Measurements from ENCODE around the gene ZNF362. TPM values are rescaled to one million over a fixed set of nuclear protein-coding genes. Genes with fewer than 3 reads are reported as not detected.
A peak's percentile ranks its signal among the peaks of the same experiment; 100 is the strongest.

Gene ZNF362
- total and polyA plus RNA-seq, 5 donors from 2014 or later, result 12.2 to 21.7 (median 15.2) TPM

- ATAC-seq (ENCODE audit: low read depth in 2 of 2) (no peak), DNase-seq (no peak)
- Histone ChIP-seq H3K4me3 (ENCODE audit: low read depth, low read length) (no peak overlapping the region), H3K9me3 (ENCODE audit: control insufficient read depth in 2 of 2, low read length in 2 of 2) (no peaks in the 10 kb centered on the region), H3K27me3 (ENCODE audit: control insufficient read depth, insufficient read depth, low read length) (no peaks in the 10 kb centered on the region), H3K27ac (ENCODE audit: insufficient read depth, low read length, poor library complexity, severe bottlenecking) (no peak overlapping the region), H3K36me3 (ENCODE audit: control insufficient read depth, insufficient read depth, low read length) (peaks cover 16% of the 10 kb centered on the region), H3K4me1 (ENCODE audit: control insufficient read depth, insufficient read depth, low read length, poor library complexity, severe bottlenecking) (peaks cover 7% of the 10 kb centered on the region)
- Mint-ChIP-seq H3K36me3 (peaks cover 28% of the 10 kb centered on the region), H3K27me3 (no peaks in the 10 kb centered on the region), H3K4me3 (peak overlapping the region in 1 of 4 donors; percentile 2), H3K9me3 (peaks cover 0 to 2% (median 0%) of the 10 kb centered on the region in 7 donors), H3K4me1 (peaks cover 0 to 17% (median 7%) of the 10 kb centered on the region in 4 donors), H3K27ac (no peak overlapping the region)
These were observed 38.0 kb downstream of the ZNF362 start for GRCh38 chr1:33294071-33295010.

DNA sequence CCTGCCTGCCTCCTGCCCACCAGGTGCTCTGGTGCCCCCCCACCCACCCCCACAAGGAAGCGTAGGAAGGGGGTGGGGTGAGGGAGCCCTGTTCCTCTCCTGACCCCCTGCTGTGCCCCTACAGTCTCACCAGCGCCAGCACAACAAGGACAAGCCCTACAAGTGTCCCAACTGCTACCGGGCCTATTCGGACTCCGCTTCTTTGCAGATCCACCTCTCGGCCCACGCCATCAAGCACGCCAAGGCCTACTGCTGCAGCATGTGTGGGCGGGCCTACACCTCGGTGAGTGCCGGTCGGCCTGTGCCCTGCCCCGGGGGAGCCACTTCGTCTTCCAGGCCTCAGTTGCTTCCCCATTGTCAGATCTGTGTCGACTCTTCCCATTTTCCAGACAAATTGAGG is 38.7 kb downstream of the ZNF362 start:
- Histone ChIP-seq H3K27ac (ENCODE audit: insufficient read depth, low read length, poor library complexity, severe bottlenecking) (no peak overlapping the region), H3K9me3 (ENCODE audit: control insufficient read depth in 2 of 2, low read length in 2 of 2) (no peaks in the 10 kb centered on the region), H3K27me3 (ENCODE audit: control insufficient read depth, insufficient read depth, low read length) (no peaks in the 10 kb centered on the region), H3K4me3 (ENCODE audit: low read depth, low read length) (no peak overlapping the region), H3K36me3 (ENCODE audit: control insufficient read depth, insufficient read depth, low read length) (peaks cover 12% of the 10 kb centered on the region), H3K4me1 (ENCODE audit: control insufficient read depth, insufficient read depth, low read length, poor library complexity, severe bottlenecking) (peaks cover 7% of the 10 kb centered on the region)
- ATAC-seq (ENCODE audit: low read depth in 2 of 2), result no peak
- Mint-ChIP-seq H3K27me3 (no peaks in the 10 kb centered on the region), H3K36me3 (peaks cover 22% of the 10 kb centered on the region), H3K9me3 (peaks cover 0 to 2% (median 0%) of the 10 kb centered on the region in 7 donors), H3K4me1 (peaks cover 0 to 17% (median 7%) of the 10 kb centered on the region in 4 donors), H3K27ac (peak overlapping the region in 1 of 3 donors; percentile 32), H3K4me3 (no peak overlapping the region)
- DNase-seq, result no peak

DNA sequence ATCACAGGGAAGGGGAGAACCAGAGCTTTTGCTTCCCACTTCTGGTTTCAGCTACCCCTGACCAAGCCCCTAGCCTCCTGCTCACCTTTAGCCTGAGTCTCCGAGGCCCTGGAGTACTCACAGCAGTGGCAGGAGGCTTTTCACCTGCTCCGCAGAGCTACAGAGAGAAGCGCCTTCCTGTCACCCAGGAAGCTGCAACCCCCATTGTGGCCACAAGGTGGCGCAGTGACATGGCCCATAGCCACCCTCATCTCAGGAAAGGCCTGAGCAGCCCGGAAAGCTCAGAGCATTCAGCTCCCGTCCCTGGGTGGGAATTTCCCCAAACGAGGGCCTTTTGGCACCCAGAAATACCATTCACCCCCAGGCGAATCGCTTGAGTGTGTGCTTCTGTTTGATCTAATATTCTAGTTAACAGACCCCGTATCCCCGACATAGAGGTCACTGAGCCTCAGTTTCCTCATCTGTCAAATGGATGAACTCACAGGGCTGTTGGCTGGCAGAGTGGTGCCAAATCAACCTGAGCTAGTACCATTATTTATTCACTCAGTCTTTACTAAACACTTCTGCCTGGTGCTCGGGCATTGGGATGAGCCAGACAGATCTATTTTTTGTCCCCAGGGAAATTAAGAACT is 39.3 kb downstream of the ZNF362 start:
- no peak overlapping the region for H3K4me3 Mint-ChIP-seq
- no peaks in the 10 kb centered on the region for H3K27me3 Mint-ChIP-seq
- H3K4me1 ChIP-seq (ENCODE audit: control insufficient read depth, insufficient read depth, low read length, poor library complexity, severe bottlenecking), result peaks cover 7% of the 10 kb centered on the region
- DNase-seq (peak; percentile 69 to 83 (median 81)), ATAC-seq (ENCODE audit: low read depth in 2 of 2) (peak; percentile 89)
- no peaks in the 10 kb centered on the region for H3K9me3 ChIP-seq (ENCODE audit: control insufficient read depth in 2 of 2, low read length in 2 of 2)
- H3K4me3 ChIP-seq (ENCODE audit: low read depth, low read length), result no peak overlapping the region
- H3K36me3 ChIP-seq (ENCODE audit: control insufficient read depth, insufficient read depth, low read length), result peaks cover 12% of the 10 kb centered on the region
- H3K27ac ChIP-seq (ENCODE audit: insufficient read depth, low read length, poor library complexity, severe bottlenecking), result no peak overlapping the region
- peaks cover 26% of the 10 kb centered on the region for H3K36me3 Mint-ChIP-seq
- H3K9me3 Mint-ChIP-seq, result peaks cover 0 to 2% (median 0%) of the 10 kb centered on the region in 7 donors
- no peaks in the 10 kb centered on the region for H3K27me3 ChIP-seq (ENCODE audit: control insufficient read depth, insufficient read depth, low read length)
- H3K27ac Mint-ChIP-seq, result peak overlapping the region in 1 of 3 donors; percentile 32
- peaks cover 0 to 22% (median 7%) of the 10 kb centered on the region in 4 donors for H3K4me1 Mint-ChIP-seq

DNA sequence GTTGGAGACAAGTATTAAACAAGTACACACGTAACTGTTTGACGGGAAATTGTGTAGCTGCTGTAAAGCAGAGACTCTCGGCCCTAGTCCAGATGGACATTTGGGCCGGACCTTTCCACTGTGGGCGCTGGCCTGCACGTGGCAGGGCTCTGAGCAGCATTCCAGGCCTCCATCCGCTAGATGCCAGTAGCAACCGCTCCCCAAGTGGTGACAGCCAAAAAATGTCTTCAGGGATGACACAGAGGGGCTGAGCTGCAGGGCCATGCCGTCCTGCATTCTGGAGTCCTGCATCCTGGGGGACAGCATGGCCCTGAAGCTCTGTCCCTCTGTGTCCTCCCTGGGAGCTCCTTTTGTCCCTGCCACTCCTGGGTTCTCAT is 39.8 kb downstream of the ZNF362 start:
- Mint-ChIP-seq H3K9me3 (peaks cover 0 to 2% (median 0%) of the 10 kb centered on the region in 7 donors), H3K27ac (no peak overlapping the region), H3K4me1 (peaks cover 0 to 22% (median 7%) of the 10 kb centered on the region in 4 donors), H3K4me3 (no peak overlapping the region), H3K27me3 (no peaks in the 10 kb centered on the region), H3K36me3 (peaks cover 26% of the 10 kb centered on the region)
- Histone ChIP-seq H3K4me1 (ENCODE audit: control insufficient read depth, insufficient read depth, low read length, poor library complexity, severe bottlenecking) (peaks cover 7% of the 10 kb centered on the region), H3K27me3 (ENCODE audit: control insufficient read depth, insufficient read depth, low read length) (no peaks in the 10 kb centered on the region), H3K27ac (ENCODE audit: insufficient read depth, low read length, poor library complexity, severe bottlenecking) (no peak overlapping the region), H3K9me3 (ENCODE audit: control insufficient read depth in 2 of 2, low read length in 2 of 2) (no peaks in the 10 kb centered on the region), H3K36me3 (ENCODE audit: control insufficient read depth, insufficient read depth, low read length) (peaks cover 12% of the 10 kb centered on the region), H3K4me3 (ENCODE audit: low read depth, low read length) (no peak overlapping the region)
- DNase-seq (no peak), ATAC-seq (ENCODE audit: low read depth in 2 of 2) (no peak)

DNA sequence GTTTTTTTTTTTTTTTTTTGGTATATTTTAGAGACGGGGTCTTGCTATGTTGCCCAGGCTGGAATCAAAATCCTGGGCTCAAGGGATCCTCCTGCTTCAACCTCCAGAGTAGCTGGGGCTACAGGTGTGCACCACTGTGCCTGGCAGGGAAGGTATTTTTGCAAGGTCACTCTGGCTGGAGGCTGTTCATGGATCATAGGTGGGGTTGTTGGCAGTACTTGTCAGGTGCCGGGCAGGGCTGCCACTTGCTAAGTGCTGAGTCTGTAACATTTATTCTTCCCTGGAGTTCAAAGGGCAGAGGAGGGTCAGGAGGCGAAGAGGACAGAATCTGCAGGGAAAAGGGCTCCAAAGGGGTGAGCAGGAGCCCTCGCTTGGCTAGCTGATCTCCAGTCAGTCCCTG is 40.5 kb downstream of the ZNF362 start:
- ATAC-seq (ENCODE audit: low read depth in 2 of 2) (no peak), DNase-seq (no peak)
- Mint-ChIP-seq H3K4me1 (peaks cover 0 to 28% (median 9%) of the 10 kb centered on the region in 4 donors), H3K4me3 (no peak overlapping the region), H3K27me3 (no peaks in the 10 kb centered on the region), H3K36me3 (peaks cover 26% of the 10 kb centered on the region), H3K27ac (no peak overlapping the region), H3K9me3 (peaks cover 0 to 2% (median 0%) of the 10 kb centered on the region in 7 donors)
- Histone ChIP-seq H3K4me3 (ENCODE audit: low read depth, low read length) (no peak overlapping the region), H3K4me1 (ENCODE audit: control insufficient read depth, insufficient read depth, low read length, poor library complexity, severe bottlenecking) (peaks cover 7% of the 10 kb centered on the region), H3K36me3 (ENCODE audit: control insufficient read depth, insufficient read depth, low read length) (peaks cover 12% of the 10 kb centered on the region), H3K27ac (ENCODE audit: insufficient read depth, low read length, poor library complexity, severe bottlenecking) (no peak overlapping the region), H3K9me3 (ENCODE audit: control insufficient read depth in 2 of 2, low read length in 2 of 2) (no peaks in the 10 kb centered on the region), H3K27me3 (ENCODE audit: control insufficient read depth, insufficient read depth, low read length) (no peaks in the 10 kb centered on the region)

- H3K4me3 ChIP-seq (ENCODE audit: low read depth, low read length), result no peak overlapping the region
- H3K9me3 Mint-ChIP-seq, result peaks cover 0 to 2% (median 0%) of the 10 kb centered on the region in 7 donors
- H3K4me3 Mint-ChIP-seq, result no peak overlapping the region
- peaks cover 14% of the 10 kb centered on the region for H3K4me1 ChIP-seq (ENCODE audit: control insufficient read depth, insufficient read depth, low read length, poor library complexity, severe bottlenecking)
- peak overlapping the region in 1 of 3 donors; percentile 48 for H3K27ac Mint-ChIP-seq
- DNase-seq (no peak), ATAC-seq (ENCODE audit: low read depth in 2 of 2) (no peak)
- no peaks in the 10 kb centered on the region for H3K9me3 ChIP-seq (ENCODE audit: control insufficient read depth in 2 of 2, low read length in 2 of 2)
- H3K27me3 ChIP-seq (ENCODE audit: control insufficient read depth, insufficient read depth, low read length), result no peaks in the 10 kb centered on the region
- peaks cover 22% of the 10 kb centered on the region for H3K36me3 Mint-ChIP-seq
- H3K27ac ChIP-seq (ENCODE audit: insufficient read depth, low read length, poor library complexity, severe bottlenecking), result no peak overlapping the region
- peaks cover 9% of the 10 kb centered on the region for H3K36me3 ChIP-seq (ENCODE audit: control insufficient read depth, insufficient read depth, low read length)
- H3K27me3 Mint-ChIP-seq, result no peaks in the 10 kb centered on the region
- H3K4me1 Mint-ChIP-seq, result peaks cover 0 to 40% (median 18%) of the 10 kb centered on the region in 4 donors
These were observed 41.8 kb downstream of the ZNF362 start for GRCh38 chr1:33297911-33298622.

GRCh38 chr1:33298623-33299277 is 42.5 kb downstream of the ZNF362 start:
- no peak overlapping the region for H3K4me3 Mint-ChIP-seq
- no peaks in the 10 kb centered on the region for H3K27me3 ChIP-seq (ENCODE audit: control insufficient read depth, insufficient read depth, low read length)
- ATAC-seq (ENCODE audit: low read depth in 2 of 2) (peak in 1 of 2 donors; percentile 30), DNase-seq (peak; percentile 28 to 63 (median 31))
- H3K36me3 ChIP-seq (ENCODE audit: control insufficient read depth, insufficient read depth, low read length), result peaks cover 9% of the 10 kb centered on the region
- peaks cover 0 to 2% (median 0%) of the 10 kb centered on the region in 7 donors for H3K9me3 Mint-ChIP-seq
- H3K27me3 Mint-ChIP-seq, result no peaks in the 10 kb centered on the region
- peaks cover 21% of the 10 kb centered on the region for H3K36me3 Mint-ChIP-seq
- no peak overlapping the region for H3K27ac ChIP-seq (ENCODE audit: insufficient read depth, low read length, poor library complexity, severe bottlenecking)
- no peak overlapping the region for H3K4me3 ChIP-seq (ENCODE audit: low read depth, low read length)
- H3K27ac Mint-ChIP-seq, result no peak overlapping the region
- H3K4me1 Mint-ChIP-seq, result peaks cover 0 to 43% (median 20%) of the 10 kb centered on the region in 4 donors
- no peaks in the 10 kb centered on the region for H3K9me3 ChIP-seq (ENCODE audit: control insufficient read depth in 2 of 2, low read length in 2 of 2)
- H3K4me1 ChIP-seq (ENCODE audit: control insufficient read depth, insufficient read depth, low read length, poor library complexity, severe bottlenecking), result peaks cover 14% of the 10 kb centered on the region

Measured in CD4-positive, CD25-positive, alpha-beta regulatory T cell (primary cell).